Measurements from ENCODE around the gene NOB1.

Gene NOB1

GRCh38 chr16:69717066-69717465, 37.7 kb downstream of the NOB1 start:
- Mint-ChIP-seq H3K4me3 (no peak overlapping the region), H3K27me3 (no peaks in the 10 kb centered on the region), H3K4me1 (ENCODE audit: low read depth) (no peaks in the 10 kb centered on the region), H3K36me3 (peaks cover 3% of the 10 kb centered on the region), H3K9me3 (ENCODE audit: low read depth) (no peaks in the 10 kb centered on the region), H3K27ac (no peak overlapping the region)

- Mint-ChIP-seq H3K4me1 (ENCODE audit: low read depth) (peaks cover 4% of the 10 kb centered on the region), H3K4me3 (no peak overlapping the region), H3K27me3 (no peaks in the 10 kb centered on the region), H3K9me3 (ENCODE audit: low read depth) (no peaks in the 10 kb centered on the region), H3K36me3 (peaks cover 3% of the 10 kb centered on the region), H3K27ac (no peak overlapping the region)
Observed at GRCh38 chr16:69712914-69713581, 41.7 kb downstream of the NOB1 start.

GRCh38 chr16:69712277-69712676, 42.4 kb downstream of the NOB1 start:
- peaks cover 3% of the 10 kb centered on the region for H3K36me3 Mint-ChIP-seq
- H3K27me3 Mint-ChIP-seq, result no peaks in the 10 kb centered on the region
- no peak overlapping the region for H3K4me3 Mint-ChIP-seq
- H3K9me3 Mint-ChIP-seq (ENCODE audit: low read depth), result no peaks in the 10 kb centered on the region
- H3K4me1 Mint-ChIP-seq (ENCODE audit: low read depth), result peaks cover 6% of the 10 kb centered on the region
- no peak overlapping the region for H3K27ac Mint-ChIP-seq

- Mint-ChIP-seq H3K27ac (no peak overlapping the region), H3K4me1 (ENCODE audit: low read depth) (peaks cover 6% of the 10 kb centered on the region), H3K9me3 (ENCODE audit: low read depth) (no peaks in the 10 kb centered on the region), H3K27me3 (no peaks in the 10 kb centered on the region), H3K4me3 (no peak overlapping the region), H3K36me3 (no peaks in the 10 kb centered on the region)
Observed at GRCh38 chr16:69711115-69711740, 43.5 kb downstream of the NOB1 start.

- peaks cover 6% of the 10 kb centered on the region for H3K4me1 Mint-ChIP-seq (ENCODE audit: low read depth)
- no peaks in the 10 kb centered on the region for H3K36me3 Mint-ChIP-seq
- no peak overlapping the region for H3K27ac Mint-ChIP-seq
- H3K9me3 Mint-ChIP-seq (ENCODE audit: low read depth), result no peaks in the 10 kb centered on the region
- no peaks in the 10 kb centered on the region for H3K27me3 Mint-ChIP-seq
- H3K4me3 Mint-ChIP-seq, result no peak overlapping the region
Observed at GRCh38 chr16:69709456-69710084, 45.2 kb downstream of the NOB1 start.

GRCh38 chr16:69707920-69708683, 46.6 kb downstream of the NOB1 start:
- Mint-ChIP-seq H3K27ac (peak overlapping the region; percentile 36), H3K4me3 (no peak overlapping the region), H3K36me3 (no peaks in the 10 kb centered on the region), H3K4me1 (ENCODE audit: low read depth) (peaks cover 6% of the 10 kb centered on the region), H3K27me3 (no peaks in the 10 kb centered on the region), H3K9me3 (ENCODE audit: low read depth) (no peaks in the 10 kb centered on the region)

GRCh38 chr16:69706975-69707340, 47.8 kb downstream of the NOB1 start:
- no peaks in the 10 kb centered on the region for H3K36me3 Mint-ChIP-seq
- H3K4me3 Mint-ChIP-seq, result no peak overlapping the region
- H3K27me3 Mint-ChIP-seq, result no peaks in the 10 kb centered on the region
- H3K27ac Mint-ChIP-seq, result peak overlapping the region; percentile 4
- H3K4me1 Mint-ChIP-seq (ENCODE audit: low read depth), result peaks cover 6% of the 10 kb centered on the region
- H3K9me3 Mint-ChIP-seq (ENCODE audit: low read depth), result no peaks in the 10 kb centered on the region

- H3K4me1 Mint-ChIP-seq (ENCODE audit: low read depth), result peaks cover 6% of the 10 kb centered on the region
- H3K36me3 Mint-ChIP-seq, result no peaks in the 10 kb centered on the region
- H3K4me3 Mint-ChIP-seq, result no peak overlapping the region
- H3K9me3 Mint-ChIP-seq (ENCODE audit: low read depth), result no peaks in the 10 kb centered on the region
- no peaks in the 10 kb centered on the region for H3K27me3 Mint-ChIP-seq
- H3K27ac Mint-ChIP-seq, result peak overlapping the region; percentile 4
Observed at GRCh38 chr16:69706256-69706974, 48.3 kb downstream of the NOB1 start.

- no peaks in the 10 kb centered on the region for H3K9me3 Mint-ChIP-seq (ENCODE audit: low read depth)
- H3K27ac Mint-ChIP-seq, result no peak overlapping the region
Observed at GRCh38 chr16:69703638-69704037, 51.1 kb downstream of the NOB1 start.

GRCh38 chr16:69701866-69702265, 52.9 kb downstream of the NOB1 start:
- Mint-ChIP-seq H3K4me3 (no peak overlapping the region), H3K27me3 (no peaks in the 10 kb centered on the region), H3K27ac (no peak overlapping the region), H3K9me3 (ENCODE audit: low read depth) (no peaks in the 10 kb centered on the region), H3K36me3 (no peaks in the 10 kb centered on the region), H3K4me1 (ENCODE audit: low read depth) (no peaks in the 10 kb centered on the region)

More at GRCh38 chr16:69703638-69704037, 51.1 kb downstream of the NOB1 start:
- Mint-ChIP-seq H3K4me1 (ENCODE audit: low read depth) (peaks cover 2% of the 10 kb centered on the region), H3K4me3 (no peak overlapping the region), H3K36me3 (no peaks in the 10 kb centered on the region), H3K27me3 (no peaks in the 10 kb centered on the region)

- H3K27me3 Mint-ChIP-seq, result no peaks in the 10 kb centered on the region
- no peak overlapping the region for H3K4me3 Mint-ChIP-seq
- no peaks in the 10 kb centered on the region for H3K36me3 Mint-ChIP-seq
- no peak overlapping the region for H3K27ac Mint-ChIP-seq
- no peaks in the 10 kb centered on the region for H3K9me3 Mint-ChIP-seq (ENCODE audit: low read depth)
- H3K4me1 Mint-ChIP-seq (ENCODE audit: low read depth), result no peaks in the 10 kb centered on the region
Observed at GRCh38 chr16:69701452-69701851, 53.3 kb downstream of the NOB1 start.

GRCh38 chr16:69699915-69700314, 54.8 kb downstream of the NOB1 start:
- H3K27ac Mint-ChIP-seq, result no peak overlapping the region
- H3K4me1 Mint-ChIP-seq (ENCODE audit: low read depth), result no peaks in the 10 kb centered on the region
- no peaks in the 10 kb centered on the region for H3K9me3 Mint-ChIP-seq (ENCODE audit: low read depth)
- H3K27me3 Mint-ChIP-seq, result no peaks in the 10 kb centered on the region
- H3K36me3 Mint-ChIP-seq, result peaks cover 6% of the 10 kb centered on the region
- H3K4me3 Mint-ChIP-seq, result no peak overlapping the region

GRCh38 chr16:69698404-69698803, 56.3 kb downstream of the NOB1 start:
- Mint-ChIP-seq H3K4me3 (no peak overlapping the region), H3K36me3 (peaks cover 10% of the 10 kb centered on the region), H3K9me3 (ENCODE audit: low read depth) (no peaks in the 10 kb centered on the region), H3K27me3 (no peaks in the 10 kb centered on the region), H3K27ac (no peak overlapping the region), H3K4me1 (ENCODE audit: low read depth) (no peaks in the 10 kb centered on the region)

- peaks cover 21% of the 10 kb centered on the region for H3K36me3 Mint-ChIP-seq
- no peak overlapping the region for H3K4me3 Mint-ChIP-seq
Observed at GRCh38 chr16:69693916-69694315, 60.8 kb downstream of the NOB1 start.

More at GRCh38 chr16:69693916-69694315, 60.8 kb downstream of the NOB1 start:
- peak overlapping the region; percentile 8 for H3K27ac Mint-ChIP-seq
- no peaks in the 10 kb centered on the region for H3K9me3 Mint-ChIP-seq (ENCODE audit: low read depth)
- peaks cover 9% of the 10 kb centered on the region for H3K4me1 Mint-ChIP-seq (ENCODE audit: low read depth)
- no peaks in the 10 kb centered on the region for H3K27me3 Mint-ChIP-seq
